LoVo (cell line): ENCODE data around the gene CORO7.
"Not testable (repeated sequence)": the region's sequence is repeated elsewhere in the genome, so short reads cannot be mapped to it uniquely, and the experiment has no call there.

Source experiments
- DNase-seq: peaks from one replicate; pipeline ENCODE4 v3.0.0-alpha.2; 2016; ENCODE audit warnings: low spot score

CORO7 gene

GRCh38 chr16:4352843-4353242, 63.6 kb downstream of the CORO7 start:
- DNase-seq: no peak

- DNase-seq: no peak
These were observed 64.5 kb downstream of the CORO7 start for GRCh38 chr16:4351880-4352279.

GRCh38 chr16:4350787-4351659, 65.4 kb downstream of the CORO7 start, which contains the start of gene PAM16:
Gene PAM16 (minus strand): TSS chr16:4351321. CDS start chr16:4351234, 87 bp downstream.
- peak; percentile 95 for DNase-seq

DNA sequence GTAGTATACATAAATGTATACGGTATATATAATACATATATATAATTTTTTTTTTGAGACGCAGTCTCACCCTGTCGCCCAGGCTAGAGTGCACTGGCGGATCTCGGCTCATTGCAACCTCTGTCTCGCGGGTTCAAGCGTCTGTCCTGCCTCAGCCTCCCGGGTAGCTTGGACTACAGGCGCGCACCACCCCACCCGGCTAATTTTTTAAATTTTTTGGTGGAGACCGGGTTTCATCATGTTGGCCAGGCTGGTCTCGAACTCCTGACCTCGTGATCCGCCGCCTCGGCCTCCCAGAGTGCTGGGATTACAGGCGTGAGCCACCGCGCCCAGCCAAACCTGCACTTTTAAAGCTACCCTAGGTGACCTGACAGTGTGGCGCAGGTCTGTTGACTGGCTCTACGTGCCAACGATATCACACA, 66.0 kb downstream of the CORO7 start:
- DNase-seq: no peak

DNA sequence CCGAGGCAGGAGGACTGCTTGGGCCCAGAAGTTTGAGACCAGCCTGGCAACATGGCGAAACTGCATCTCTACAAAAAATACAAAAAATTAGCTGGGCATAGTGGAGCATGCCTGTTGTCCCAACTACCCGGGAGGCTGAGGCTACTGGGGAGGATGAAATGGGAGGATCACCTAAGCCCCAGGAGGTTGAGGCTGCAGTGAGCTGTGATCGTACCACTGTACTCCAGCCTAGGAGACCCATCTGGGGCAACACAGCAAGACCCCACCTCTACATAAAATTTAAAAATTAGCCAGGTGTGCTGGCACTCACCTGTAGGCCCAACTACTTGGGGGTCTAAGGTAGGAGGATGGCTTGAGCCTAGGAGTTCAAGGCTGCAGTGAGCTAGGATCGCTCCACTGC, 67.1 kb downstream of the CORO7 start:
- no peak for DNase-seq

DNA sequence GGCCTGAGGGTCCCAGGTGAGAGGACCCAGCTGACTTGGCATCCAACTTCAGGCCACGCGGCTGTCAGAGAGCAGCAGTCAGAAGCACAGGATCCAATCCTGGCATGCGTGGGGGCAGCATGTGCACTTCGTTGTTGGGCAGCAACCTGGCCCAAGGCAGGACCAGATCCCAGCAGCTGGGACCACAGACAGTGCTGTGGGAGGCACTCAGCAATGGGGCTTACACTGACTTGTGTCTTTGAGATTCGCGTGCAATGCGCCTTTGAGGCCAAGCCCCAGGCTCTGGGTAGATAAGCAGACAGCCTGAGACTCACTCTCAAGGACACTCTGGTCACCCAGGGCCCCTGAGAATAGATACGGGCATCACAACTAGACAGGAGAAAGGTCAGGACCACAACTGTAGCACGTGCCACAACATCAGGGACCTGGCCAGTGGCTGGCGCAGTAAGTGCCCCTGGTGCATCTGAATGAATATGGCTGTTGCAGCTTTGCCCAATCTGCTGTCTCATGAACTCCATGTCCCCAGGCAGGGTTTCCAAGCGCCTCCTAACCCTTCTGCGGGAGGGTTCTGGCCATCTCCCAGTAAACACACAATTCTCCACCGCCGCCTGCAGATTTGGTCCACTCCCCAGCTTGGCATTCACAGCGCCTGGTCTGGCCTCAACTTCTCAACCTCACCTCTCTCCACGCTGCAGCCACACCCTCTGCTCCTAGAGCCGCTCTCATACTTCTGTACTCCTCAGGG, 68.5 kb downstream of the CORO7 start:
- DNase-seq: no peak

DNA sequence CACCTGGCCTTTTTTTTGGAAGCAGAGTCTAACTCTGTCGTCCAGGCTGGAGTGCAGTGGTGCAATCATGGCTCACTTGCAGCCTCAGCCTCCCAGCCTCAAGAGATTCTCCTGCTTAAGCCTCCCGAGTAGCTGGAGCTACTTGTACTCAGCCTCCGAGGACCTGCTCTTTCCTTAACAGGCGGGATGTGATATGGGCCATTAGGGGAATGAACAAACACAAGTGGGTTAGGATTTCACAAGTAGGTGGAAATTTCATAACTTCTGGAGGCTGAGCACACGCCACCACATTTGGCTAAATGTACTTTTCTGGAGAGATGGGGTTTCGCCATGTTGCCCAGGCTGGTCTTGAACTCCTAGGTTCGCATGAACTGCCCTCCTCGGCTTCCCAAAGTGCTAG, 69.4 kb downstream of the CORO7 start:
- DNase-seq: no peak

DNA sequence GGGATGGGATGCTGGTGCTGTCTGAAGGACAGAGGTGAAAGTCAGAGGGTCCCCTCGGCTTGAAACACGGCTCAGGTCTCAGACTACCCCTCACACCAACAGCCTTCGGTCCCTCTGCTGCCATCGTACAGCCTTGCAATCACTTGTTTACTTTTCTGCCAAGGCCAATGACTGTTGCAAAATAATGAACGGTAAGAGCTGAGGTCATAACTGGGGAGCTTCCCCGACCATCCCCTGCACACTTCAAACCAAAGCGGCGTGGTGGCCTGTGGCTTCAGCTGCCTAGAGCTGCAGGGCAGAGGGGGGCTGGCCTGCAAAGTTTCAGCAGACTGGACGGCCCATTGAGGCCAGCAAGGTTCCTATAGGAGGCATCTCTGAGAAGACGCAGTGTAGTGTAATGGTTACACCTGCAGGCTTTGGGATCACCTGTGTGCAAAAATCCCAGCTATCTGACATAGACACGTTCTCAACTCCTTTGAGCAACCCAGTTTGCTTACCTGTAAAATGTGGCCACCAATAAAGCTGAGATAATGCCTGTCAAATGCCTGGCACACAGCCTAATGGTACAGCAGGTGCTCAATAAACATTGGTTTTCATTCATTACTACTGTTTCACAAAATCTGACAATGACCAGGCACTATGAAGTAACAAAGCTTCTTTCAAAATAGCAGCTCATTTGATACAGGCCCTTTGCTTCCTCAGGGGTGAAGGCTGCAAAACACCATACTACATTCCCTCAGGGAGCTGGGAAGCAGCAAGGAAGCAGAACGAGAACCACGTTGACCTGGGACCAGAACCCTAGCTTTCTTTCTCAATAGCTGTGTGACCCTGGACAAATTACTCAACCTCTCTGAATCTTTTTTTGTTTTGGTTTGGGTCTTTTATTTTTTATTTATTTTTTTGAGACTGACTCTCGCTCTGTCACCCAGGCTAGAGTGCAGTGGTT, 70.3 kb downstream of the CORO7 start:
- no peak for DNase-seq

- DNase-seq: no peak
These were observed 71.2 kb downstream of the CORO7 start for GRCh38 chr16:4344983-4345835.

GRCh38 chr16:4344300-4344982, 72.0 kb downstream of the CORO7 start:
- DNase-seq: not testable (repeated sequence)

DNA sequence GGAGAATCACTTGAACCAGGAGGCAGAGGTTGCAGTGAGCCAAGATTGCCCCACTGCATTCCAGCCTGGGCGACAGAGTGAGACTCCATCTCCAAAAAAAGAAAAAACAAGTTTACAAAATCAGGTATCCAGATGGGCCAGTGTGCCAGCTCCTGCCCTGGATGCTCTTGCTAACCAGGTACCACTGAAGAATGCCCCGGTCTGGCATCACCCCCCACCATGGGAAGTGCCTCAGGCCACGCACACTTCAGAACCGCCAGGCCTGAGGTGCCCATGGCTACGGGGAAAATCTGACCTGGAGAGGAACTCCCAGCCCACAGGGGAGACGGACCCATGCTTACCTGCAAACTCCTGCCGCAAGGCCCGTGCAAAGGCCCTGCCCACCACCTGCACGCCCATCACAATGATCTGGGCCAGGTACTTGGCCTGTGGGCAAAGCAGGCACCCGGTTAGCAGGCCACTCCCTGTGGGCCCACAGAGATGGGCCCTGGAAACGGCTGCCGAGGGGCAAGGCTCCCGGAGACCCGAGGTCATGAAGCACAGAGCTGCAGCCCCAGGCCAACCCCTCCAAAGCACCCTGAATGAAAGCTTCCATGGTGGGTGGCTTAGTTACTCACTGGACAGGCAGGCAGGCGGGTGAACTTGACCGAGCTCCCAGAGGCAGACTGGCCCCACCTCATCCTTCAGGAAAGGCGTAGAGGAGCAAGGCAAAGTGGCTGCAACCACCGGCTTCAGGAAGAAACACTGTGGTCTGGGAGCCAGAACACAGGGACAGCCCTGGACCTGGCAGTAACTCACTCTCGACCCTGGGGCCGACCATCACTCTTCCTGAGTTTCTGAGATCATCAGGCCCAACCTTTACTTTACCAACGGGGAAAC, 73.3 kb downstream of the CORO7 start:
- no peak for DNase-seq

- no peak for DNase-seq
These were observed 75.1 kb downstream of the CORO7 start for GRCh38 chr16:4341250-4341649.

GRCh38 chr16:4340443-4340842, 76.0 kb downstream of the CORO7 start:
- no peak for DNase-seq

- no peak for DNase-seq
These were observed 76.5 kb downstream of the CORO7 start for GRCh38 chr16:4339909-4340308.

DNA sequence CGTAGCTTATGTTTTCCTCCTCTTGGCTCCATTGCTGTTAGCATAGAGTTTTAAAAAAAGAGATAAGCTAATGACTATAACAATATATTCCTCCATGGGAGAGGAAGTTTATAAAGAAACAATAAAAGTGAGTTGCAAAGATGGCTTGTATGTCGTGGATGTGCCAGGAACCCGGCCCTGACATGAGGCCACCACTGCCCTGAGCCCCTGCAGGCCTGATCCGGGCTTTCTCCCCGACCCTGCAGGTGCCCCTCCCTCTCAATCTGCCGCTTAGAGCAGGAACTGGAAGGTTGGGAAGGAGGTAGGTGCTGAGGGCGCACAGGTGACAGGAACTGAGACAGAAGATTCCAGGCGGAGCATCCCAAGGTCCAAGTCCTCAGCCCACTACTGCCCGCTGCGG, 76.9 kb downstream of the CORO7 start:
- DNase-seq: no peak

GRCh38 chr16:4338712-4339299, 77.6 kb downstream of the CORO7 start:
- no peak for DNase-seq

DNA sequence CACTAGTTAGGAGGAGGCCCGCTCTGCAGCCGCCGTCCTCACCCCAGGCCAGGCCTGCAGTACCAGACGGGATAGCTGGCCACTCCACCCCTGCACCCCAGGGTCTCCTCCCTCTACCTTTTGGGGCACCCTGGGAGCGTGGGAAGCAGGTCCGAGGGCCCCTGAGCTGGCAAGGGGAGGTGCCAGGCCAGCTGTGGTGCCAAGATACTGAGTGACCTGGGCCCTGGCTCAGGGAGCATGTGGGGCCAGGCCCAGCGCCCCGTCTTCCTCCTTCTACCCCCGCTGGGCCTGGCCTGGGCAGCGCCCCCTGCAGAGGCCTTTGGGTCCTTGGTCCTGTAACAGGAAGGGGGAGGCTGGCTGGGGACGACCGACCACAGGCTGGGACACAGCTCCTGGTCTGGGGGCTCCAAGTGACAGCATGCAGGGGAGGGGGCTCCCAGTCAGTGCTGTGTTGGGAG, 78.2 kb downstream of the CORO7 start:
- no peak for DNase-seq

- no peak for DNase-seq
These were observed 78.8 kb downstream of the CORO7 start for GRCh38 chr16:4337540-4338088.
